Measurements from ENCODE around the gene TAL1.
"Not testable (repeated sequence)": the region's sequence is repeated elsewhere in the genome, so short reads cannot be mapped to it uniquely, and the experiment has no call there.

The TAL1 gene

GRCh38 chr1:47232187-47232874, at the start of gene TAL1:
Gene TAL1 (minus strand): TSS chr1:47232225. CDS start chr1:47225888, 6,337 bp downstream.
- FAIRE-seq, result no peak

- no peak for FAIRE-seq
Measured at GRCh38 chr1:47280142-47280541, 48.1 kb upstream of the TAL1 start.

GRCh38 chr1:47276850-47277249, 44.8 kb upstream of the TAL1 start:
- no peak for FAIRE-seq

- FAIRE-seq, result not testable (repeated sequence)
Measured at GRCh38 chr1:47275811-47276210, 43.8 kb upstream of the TAL1 start.

GRCh38 chr1:47265529-47265928, 33.5 kb upstream of the TAL1 start:
- FAIRE-seq, result not testable (repeated sequence)

- FAIRE-seq, result peak; percentile 45
Measured at GRCh38 chr1:47262787-47263413, 30.9 kb upstream of the TAL1 start.

GRCh38 chr1:47257224-47257623, 25.2 kb upstream of the TAL1 start:
- no peak for FAIRE-seq

- FAIRE-seq, result no peak
Measured at GRCh38 chr1:47252795-47253194, 20.8 kb upstream of the TAL1 start.

GRCh38 chr1:47252369-47252768, 20.3 kb upstream of the TAL1 start:
- no peak for FAIRE-seq

GRCh38 chr1:47249755-47250154, 17.7 kb upstream of the TAL1 start:
- FAIRE-seq, result no peak

GRCh38 chr1:47244339-47244862, 12.4 kb upstream of the TAL1 start:
- no peak for FAIRE-seq

- FAIRE-seq, result no peak
Measured at GRCh38 chr1:47243910-47244309, 11.9 kb upstream of the TAL1 start.

- no peak for FAIRE-seq
Measured at GRCh38 chr1:47241114-47242113, 9.4 kb upstream of the TAL1 start.

- no peak for FAIRE-seq
Measured at GRCh38 chr1:47238935-47239592, 7.0 kb upstream of the TAL1 start.

GRCh38 chr1:47235806-47236205, 3.8 kb upstream of the TAL1 start:
- no peak for FAIRE-seq

GRCh38 chr1:47235241-47235681, 3.2 kb upstream of the TAL1 start:
- no peak for FAIRE-seq

- no peak for FAIRE-seq
Measured at GRCh38 chr1:47233186-47233585, 1.2 kb upstream of the TAL1 start.

- no peak for FAIRE-seq
Measured at GRCh38 chr1:47231301-47232186, 481 bp downstream of the TAL1 start.

- no peak for FAIRE-seq
Measured at GRCh38 chr1:47230692-47231300, 1.2 kb downstream of the TAL1 start.

- FAIRE-seq, result no peak
Measured at GRCh38 chr1:47229886-47230691, 1.9 kb downstream of the TAL1 start.

All from endometrium (tissue), 2 donors.